ENCODE measurements around the gene PLEKHS1. TPM values are rescaled to one million over a fixed set of nuclear protein-coding genes. Genes with fewer than 3 reads are reported as not detected.

PLEKHS1 gene
- total and polyA plus RNA-seq, 11 donors = not detected

DNA sequence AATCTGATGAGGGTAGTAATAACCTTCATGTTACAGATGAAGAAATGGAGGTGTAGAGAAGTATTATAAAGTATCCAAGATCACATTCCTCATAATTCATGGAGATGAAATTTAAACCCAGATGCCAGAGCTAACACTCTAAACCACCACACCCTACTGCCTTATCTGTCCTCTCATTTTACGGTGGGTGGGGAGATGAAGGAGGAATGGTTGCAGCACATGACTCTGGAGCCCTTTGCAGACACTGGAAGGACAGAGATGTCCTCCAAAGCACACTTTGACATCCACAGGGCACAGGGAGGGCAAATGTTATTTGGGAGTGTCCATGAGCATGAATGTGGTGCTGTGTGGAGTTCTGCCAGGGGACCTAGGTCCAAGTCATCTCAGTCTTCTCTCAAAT is 1.1 kb downstream of the PLEKHS1 start:
- ATAC-seq (no peak), DNase-seq (no peak)
- Histone ChIP-seq H3K36me3 (no peaks in the 10 kb centered on the region), H3K27me3 (peaks cover 0 to 13% (median 0%) of the 10 kb centered on the region in 9 donors), H3K27ac (no peak overlapping the region), H3K4me3 (no peak overlapping the region), H3K4me1 (no peaks in the 10 kb centered on the region), H3K9me3 (no peaks in the 10 kb centered on the region)
- TF ChIP-seq, protein P1, sequence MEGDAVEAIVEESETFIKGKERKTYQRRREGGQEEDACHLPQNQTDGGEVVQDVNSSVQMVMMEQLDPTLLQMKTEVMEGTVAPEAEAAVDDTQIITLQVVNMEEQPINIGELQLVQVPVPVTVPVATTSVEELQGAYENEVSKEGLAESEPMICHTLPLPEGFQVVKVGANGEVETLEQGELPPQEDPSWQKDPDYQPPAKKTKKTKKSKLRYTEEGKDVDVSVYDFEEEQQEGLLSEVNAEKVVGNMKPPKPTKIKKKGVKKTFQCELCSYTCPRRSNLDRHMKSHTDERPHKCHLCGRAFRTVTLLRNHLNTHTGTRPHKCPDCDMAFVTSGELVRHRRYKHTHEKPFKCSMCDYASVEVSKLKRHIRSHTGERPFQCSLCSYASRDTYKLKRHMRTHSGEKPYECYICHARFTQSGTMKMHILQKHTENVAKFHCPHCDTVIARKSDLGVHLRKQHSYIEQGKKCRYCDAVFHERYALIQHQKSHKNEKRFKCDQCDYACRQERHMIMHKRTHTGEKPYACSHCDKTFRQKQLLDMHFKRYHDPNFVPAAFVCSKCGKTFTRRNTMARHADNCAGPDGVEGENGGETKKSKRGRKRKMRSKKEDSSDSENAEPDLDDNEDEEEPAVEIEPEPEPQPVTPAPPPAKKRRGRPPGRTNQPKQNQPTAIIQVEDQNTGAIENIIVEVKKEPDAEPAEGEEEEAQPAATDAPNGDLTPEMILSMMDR (IDR thresholded peaks at IDR 0.05) = no peak
- no peak for TF ChIP-seq POLR2A (IDR thresholded peaks at IDR 0.05)
- intact Hi-C loops (cut with DNase I) = no loop called here
- WGBS, 4 donors = 30 to 67% (median 45%) methylated on average over 1 of the region's 1 CpG

DNA sequence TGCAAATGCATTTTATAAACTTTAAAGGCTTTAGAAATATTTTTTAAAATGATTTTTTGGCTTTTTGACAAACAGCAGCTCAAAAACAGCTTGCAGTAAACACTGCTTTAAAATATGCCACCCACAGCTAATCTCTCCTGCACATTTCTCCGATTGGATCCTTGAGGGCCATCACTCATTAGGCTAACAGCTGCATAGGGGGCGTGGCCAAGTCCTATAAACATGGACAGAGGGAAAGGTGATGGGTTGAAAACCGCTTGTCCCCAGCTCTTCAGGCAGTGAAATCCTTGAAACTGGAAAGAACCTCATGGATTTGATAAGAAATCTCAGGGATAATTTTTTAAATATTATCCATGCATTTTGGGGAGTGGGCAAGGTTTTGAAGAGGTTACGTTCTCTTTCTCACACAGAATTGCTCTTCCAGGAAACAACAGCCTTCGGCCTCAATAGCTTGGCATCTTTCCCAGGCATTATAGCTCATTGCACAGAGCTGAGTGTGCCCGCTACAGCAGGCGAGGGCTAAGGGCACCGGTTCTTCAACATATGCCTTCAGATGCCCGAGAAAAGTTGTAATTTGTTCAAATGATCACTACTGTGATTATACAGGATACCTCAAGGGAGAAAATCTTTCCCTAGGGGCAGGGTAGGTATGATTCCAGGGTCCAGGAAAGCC is 1.7 kb downstream of the PLEKHS1 start:
- no peak overlapping the region for H3K4me3 ChIP-seq
- no peaks in the 10 kb centered on the region for H3K36me3 ChIP-seq
- DNase-seq (no peak), ATAC-seq (no peak)
- H3K9me3 ChIP-seq = no peaks in the 10 kb centered on the region
- peaks cover 0 to 13% (median 0%) of the 10 kb centered on the region in 9 donors for H3K27me3 ChIP-seq
- intact Hi-C loops (cut with DNase I) = no loop called here
- no peak overlapping the region for H3K27ac ChIP-seq
- no peaks in the 10 kb centered on the region for H3K4me1 ChIP-seq
- TF ChIP-seq POLR2A (IDR thresholded peaks at IDR 0.05) = no peak
- TF ChIP-seq, protein P1 (IDR thresholded peaks at IDR 0.05) = no peak
- WGBS, 4 donors = 47 to 65% (median 62%) methylated on average over 9 of the region's 9 CpGs

GRCh38 chr10:113754125-113754524 is 2.6 kb downstream of the PLEKHS1 start:
- Histone ChIP-seq H3K36me3 (no peaks in the 10 kb centered on the region), H3K27ac (no peak overlapping the region), H3K4me3 (no peak overlapping the region), H3K9me3 (no peaks in the 10 kb centered on the region), H3K4me1 (no peaks in the 10 kb centered on the region), H3K27me3 (peaks cover 0 to 13% (median 0%) of the 10 kb centered on the region in 9 donors)
- DNase-seq = no peak
- no peak for ATAC-seq
- intact Hi-C loops (cut with DNase I) = no loop called here
- WGBS, 4 donors = 84 to 87% (median 85%) methylated on average over 3 of the region's 3 CpGs
- TF ChIP-seq POLR2A (IDR thresholded peaks at IDR 0.05) = no peak
- TF ChIP-seq, protein P1 (IDR thresholded peaks at IDR 0.05) = no peak

- H3K27ac ChIP-seq = no peak overlapping the region
- intact Hi-C loops (cut with DNase I) = no loop called here
- no peak for ATAC-seq
Observed at GRCh38 chr10:113754768-113755167, 3.3 kb downstream of the PLEKHS1 start.

More at GRCh38 chr10:113754768-113755167, 3.3 kb downstream of the PLEKHS1 start:
- H3K4me1 ChIP-seq = no peaks in the 10 kb centered on the region
- no peak for DNase-seq
- H3K4me3 ChIP-seq = no peak overlapping the region
- H3K36me3 ChIP-seq = no peaks in the 10 kb centered on the region
- 42 to 46% (median 44%) methylated on average over 9 of the region's 9 CpGs for WGBS, 4 donors
- no peaks in the 10 kb centered on the region for H3K9me3 ChIP-seq
- TF ChIP-seq, protein P1 (IDR thresholded peaks at IDR 0.05) = no peak
- TF ChIP-seq POLR2A (IDR thresholded peaks at IDR 0.05) = no peak
- H3K27me3 ChIP-seq = peaks cover 0 to 13% (median 0%) of the 10 kb centered on the region in 9 donors
